Calu3 (cell line): Measurements from ENCODE around the gene PRUNE1. TPM values are rescaled to one million over a fixed set of nuclear protein-coding genes. Genes with fewer than 3 reads are reported as not detected.

Experiments used
- BruUV-seq: library from RNA; stranded (reverse); fragments of 400-500 nt; replicated peaks from 2 replicates; lab custom pipeline; 2021; lab: Mats Ljungman, UMichigan
- CTCF ChIA-PET: fragments of 300-600 bp; sonication (Branson Sonifier 250); formaldehyde crosslinking; loops from one replicate; lab custom pipeline; 2022; ENCODE audit warnings: antibody characterized with exemption; lab: Charles Lee
- DNase-seq: peaks from one replicate; pipeline ENCODE4 v3.0.0; 2022
- H3K27ac Mint-ChIP-seq: one replicate; pipeline ENCODE4 v1.8.0; 2022; ENCODE audit warnings: mixed read lengths; ENCODE audit not compliant: unreplicated experiment
- H3K27me3 Mint-ChIP-seq: one replicate; pipeline ENCODE4 v1.8.0; 2022; ENCODE audit warnings: mixed read lengths; ENCODE audit not compliant: unreplicated experiment
- H3K36me3 Mint-ChIP-seq: one replicate; pipeline ENCODE4 v1.8.0; 2022; ENCODE audit warnings: mild to moderate bottlenecking, moderate library complexity, mixed read lengths; ENCODE audit not compliant: insufficient read depth, unreplicated experiment
- H3K4me1 Mint-ChIP-seq: one replicate; pipeline ENCODE4 v1.8.0; 2022; ENCODE audit warnings: mild to moderate bottlenecking, low read depth, mixed read lengths; ENCODE audit not compliant: unreplicated experiment
- H3K4me3 Mint-ChIP-seq: one replicate; pipeline ENCODE4 v1.8.0; 2022; ENCODE audit warnings: mild to moderate bottlenecking, low read depth, moderate library complexity, mixed read lengths; ENCODE audit not compliant: unreplicated experiment
- H3K9me3 Mint-ChIP-seq: one replicate; pipeline ENCODE4 v1.8.0; 2022; ENCODE audit warnings: low read depth, mixed read lengths; ENCODE audit not compliant: unreplicated experiment
- intact Hi-C: fragments of 100-400 bp; cut with micrococcal nuclease; formaldehyde crosslinking; loops from one replicate; pipeline ENCODE4 v1.10.0; 2022; ENCODE audit not compliant: unreplicated experiment
- total RNA-seq: library from RNA; stranded (reverse); gene quantifications from 2 replicates; pipeline ENCODE4 v1.2.3, GENCODE V29; 2022
- TF ChIP-seq, protein P1 (sequence below): fragments of 200-600 bp; IDR thresholded peaks from one replicate; pipeline ENCODE4 v1.8.0; 2022; ENCODE audit warnings: antibody characterized with exemption; ENCODE audit not compliant: unreplicated experiment

PRUNE1 gene
- total RNA-seq, 1 experiment from 2014 or later: 15.9 TPM

DNA sequence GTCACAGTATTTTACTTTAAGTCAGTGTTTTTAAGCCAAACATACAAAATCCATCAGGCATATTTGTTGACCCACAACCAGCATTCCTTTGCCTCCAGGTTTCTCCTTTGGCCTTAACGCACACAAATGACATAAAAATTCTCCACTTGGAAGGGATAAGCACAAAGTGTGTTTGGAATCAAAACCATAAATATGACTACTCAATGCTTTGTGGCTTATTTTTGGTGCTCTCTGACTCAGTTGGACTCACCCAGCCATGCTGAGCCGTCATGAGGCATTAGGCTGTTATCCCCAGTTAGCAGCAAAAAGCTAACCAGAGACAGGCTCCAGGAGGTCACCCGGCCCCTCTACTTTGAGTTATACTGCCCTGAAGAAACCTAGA lies 948 bp downstream of the PRUNE1 start:
- Mint-ChIP-seq H3K27ac (peak overlapping the region; percentile 95), H3K4me3 (peak overlapping the region; percentile 96), H3K4me1 (peaks cover 37% of the 10 kb centered on the region), H3K36me3 (peaks cover 43% of the 10 kb centered on the region), H3K27me3 (no peaks in the 10 kb centered on the region), H3K9me3 (no peaks in the 10 kb centered on the region)
- no peak for DNase-seq
- CTCF ChIA-PET: interaction anchor here (1.5 kb wide), 1 partner anchor 39 kb away, joined by 4 read pairs; the partner anchor contains the start of gene C1orf56
- TSS peak; percentile 24 for BruUV-seq
- TF ChIP-seq, protein P1, sequence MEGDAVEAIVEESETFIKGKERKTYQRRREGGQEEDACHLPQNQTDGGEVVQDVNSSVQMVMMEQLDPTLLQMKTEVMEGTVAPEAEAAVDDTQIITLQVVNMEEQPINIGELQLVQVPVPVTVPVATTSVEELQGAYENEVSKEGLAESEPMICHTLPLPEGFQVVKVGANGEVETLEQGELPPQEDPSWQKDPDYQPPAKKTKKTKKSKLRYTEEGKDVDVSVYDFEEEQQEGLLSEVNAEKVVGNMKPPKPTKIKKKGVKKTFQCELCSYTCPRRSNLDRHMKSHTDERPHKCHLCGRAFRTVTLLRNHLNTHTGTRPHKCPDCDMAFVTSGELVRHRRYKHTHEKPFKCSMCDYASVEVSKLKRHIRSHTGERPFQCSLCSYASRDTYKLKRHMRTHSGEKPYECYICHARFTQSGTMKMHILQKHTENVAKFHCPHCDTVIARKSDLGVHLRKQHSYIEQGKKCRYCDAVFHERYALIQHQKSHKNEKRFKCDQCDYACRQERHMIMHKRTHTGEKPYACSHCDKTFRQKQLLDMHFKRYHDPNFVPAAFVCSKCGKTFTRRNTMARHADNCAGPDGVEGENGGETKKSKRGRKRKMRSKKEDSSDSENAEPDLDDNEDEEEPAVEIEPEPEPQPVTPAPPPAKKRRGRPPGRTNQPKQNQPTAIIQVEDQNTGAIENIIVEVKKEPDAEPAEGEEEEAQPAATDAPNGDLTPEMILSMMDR: no peak
- intact Hi-C loops: loop anchor here (5.0 kb wide), 1 partner anchor 132 kb away; the partner anchor contains the start of gene ARNT

DNA sequence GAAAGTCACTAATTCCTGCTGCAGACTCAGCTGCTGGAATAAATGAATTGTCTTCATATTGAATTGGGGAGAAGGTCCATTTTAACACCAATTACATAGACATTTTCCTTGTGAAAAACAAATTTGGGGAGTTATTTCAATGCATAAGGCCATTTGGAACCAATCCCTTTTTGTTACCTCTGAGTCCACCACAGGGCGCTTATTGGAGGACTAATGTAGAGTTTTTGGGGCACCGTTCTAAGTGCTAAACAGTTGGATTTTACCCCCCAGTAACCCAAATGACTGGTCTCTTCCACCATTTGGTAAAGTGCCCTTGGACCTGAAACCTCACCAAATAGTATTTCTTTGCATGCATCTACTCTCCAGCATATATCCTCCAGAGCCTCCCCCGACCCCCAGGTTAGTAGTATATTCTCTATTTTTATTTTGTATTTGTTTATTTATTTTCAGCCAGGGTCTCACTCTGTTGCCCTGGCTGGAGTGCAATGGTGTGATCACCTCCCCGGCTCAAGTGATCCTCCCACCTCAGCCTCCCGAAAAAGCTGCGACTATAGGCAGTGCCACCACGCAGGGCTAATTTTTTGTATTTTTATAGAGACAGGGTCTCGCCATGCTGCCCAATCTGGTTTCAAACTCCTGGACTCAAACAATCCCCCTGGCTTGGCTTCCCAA lies 1.6 kb downstream of the PRUNE1 start:
- intact Hi-C loops: loop anchor here (5.0 kb wide), 1 partner anchor 133 kb away; the partner anchor contains the start of gene ARNT
- DNase-seq: no peak
- TF ChIP-seq, protein P1: no peak
- Mint-ChIP-seq H3K4me3 (peak overlapping the region; percentile 96), H3K36me3 (peaks cover 43% of the 10 kb centered on the region), H3K9me3 (no peaks in the 10 kb centered on the region), H3K27me3 (no peaks in the 10 kb centered on the region), H3K27ac (no peak overlapping the region), H3K4me1 (peaks cover 37% of the 10 kb centered on the region)
- no TSS peak for BruUV-seq
- CTCF ChIA-PET: no interaction called here

DNA sequence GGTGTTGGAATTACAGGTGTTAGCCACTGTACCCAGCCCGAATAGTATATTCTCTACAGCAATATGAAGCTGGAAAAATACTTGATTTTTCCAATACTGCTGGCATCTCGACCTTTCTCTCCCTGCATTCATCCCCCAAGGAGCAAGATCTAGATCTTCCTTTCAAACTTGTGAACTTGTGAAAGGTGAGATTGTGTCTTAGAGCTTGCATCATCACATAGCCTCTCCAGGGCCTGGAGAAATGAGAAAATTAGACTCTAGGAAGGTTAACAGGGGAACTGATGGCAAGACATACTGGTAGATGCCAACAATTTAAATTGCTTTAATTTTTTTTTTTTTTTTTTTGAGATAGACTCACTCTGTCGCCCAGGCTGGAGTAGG lies 2.1 kb downstream of the PRUNE1 start:
- TF ChIP-seq, protein P1: no peak
- intact Hi-C loops: no loop called here
- Mint-ChIP-seq H3K27me3 (no peaks in the 10 kb centered on the region), H3K27ac (no peak overlapping the region), H3K9me3 (no peaks in the 10 kb centered on the region), H3K36me3 (peaks cover 39% of the 10 kb centered on the region), H3K4me1 (peaks cover 37% of the 10 kb centered on the region), H3K4me3 (no peak overlapping the region)
- CTCF ChIA-PET: no interaction called here
- no TSS peak for BruUV-seq
- DNase-seq: no peak

DNA sequence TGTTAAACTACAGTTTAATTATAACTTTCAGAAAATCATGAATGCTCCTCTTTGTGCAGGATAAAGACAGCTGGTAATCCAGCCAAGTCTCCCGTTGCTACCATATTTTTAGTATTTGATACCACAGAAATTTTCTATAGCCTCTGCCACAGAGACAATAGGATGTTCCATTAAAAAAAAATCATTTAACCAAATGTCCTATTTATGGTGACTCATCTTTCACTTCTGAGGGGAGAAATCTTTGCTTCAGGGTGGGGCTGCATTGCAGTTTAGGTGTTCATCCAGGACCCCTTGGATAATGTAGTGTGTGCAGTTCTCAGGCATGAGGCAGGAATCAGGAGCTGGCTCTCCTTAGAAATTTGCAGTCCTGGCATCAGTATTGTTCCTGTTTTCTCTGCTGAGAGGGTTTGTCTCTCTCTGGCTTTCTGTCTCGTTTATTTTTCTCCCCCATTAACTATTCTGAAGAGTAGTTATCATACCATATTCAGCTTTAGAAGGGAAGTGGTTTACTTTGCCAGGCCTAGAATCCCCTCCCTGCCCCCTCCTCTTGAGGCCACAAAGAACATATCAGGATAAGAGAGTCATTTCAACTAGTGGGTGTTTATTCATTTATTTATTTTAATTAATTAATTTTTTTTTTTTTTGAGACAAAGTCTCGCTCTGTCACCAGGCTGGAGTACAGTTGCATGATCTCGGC lies 3.1 kb downstream of the PRUNE1 start:
- Mint-ChIP-seq H3K4me3 (no peak overlapping the region), H3K4me1 (peaks cover 27% of the 10 kb centered on the region), H3K36me3 (peaks cover 30% of the 10 kb centered on the region), H3K27me3 (no peaks in the 10 kb centered on the region), H3K27ac (no peak overlapping the region), H3K9me3 (no peaks in the 10 kb centered on the region)
- CTCF ChIA-PET: no interaction called here
- intact Hi-C loops: no loop called here
- DNase-seq: no peak
- no TSS peak for BruUV-seq
- TF ChIP-seq, protein P1: no peak
